ENCODE results near the gene METTL9.

- no peak for TF ChIP-seq CTCF (IDR thresholded peaks at IDR 0.05; ENCODE audit: poor library complexity)
- TF ChIP-seq EZH2 (IDR thresholded peaks at IDR 0.05; ENCODE audit: borderline replicate concordance): no peak
Measured at GRCh38 chr16:21603928-21604327, 4.6 kb downstream of the METTL9 start.

All from hepatocyte (in vitro differentiated cells).